Endothelial cell of umbilical vein (primary cell): Measurements from ENCODE around the gene TBCD.

Experiments
- CTCF ChIP-seq, 2 donors: IDR thresholded peaks; 1 replicate in 1 of 2; 2 replicates in 1 of 2; pipeline ENCODE4 v1.5.1; 2011; ENCODE audit warnings: low read length in 2 of 2, mild to moderate bottlenecking in 2 of 2, moderate library complexity in 2 of 2, control low read depth in 1 of 2, inconsistent platforms in 1 of 2, low read depth in 1 of 2; ENCODE audit not compliant: insufficient read depth in 1 of 2; ENCODE audit errors: extremely low read depth in 1 of 2
- EZH2 ChIP-seq: IDR thresholded peaks from 2 replicates; pipeline ENCODE4 v1.6.1; 2012; ENCODE audit warnings: borderline replicate concordance, low read depth, mild to moderate bottlenecking, moderate library complexity, low read length, inconsistent platforms; ENCODE audit not compliant: severe bottlenecking
- MAX ChIP-seq: IDR thresholded peaks from 2 replicates; pipeline ENCODE4 v1.6.1; 2011; ENCODE audit not compliant: insufficient read depth, insufficient read length
- MYC ChIP-seq: IDR thresholded peaks from one replicate; pipeline ENCODE4 v1.6.1; 2011; ENCODE audit warnings: mild to moderate bottlenecking, low read depth, low read length
- POLR2A ChIP-seq: IDR thresholded peaks from 2 replicates; pipeline ENCODE4 v1.6.1; 2012; ENCODE audit warnings: low read depth, mild to moderate bottlenecking, control low read depth, low read length
- POLR2AphosphoS5 ChIP-seq: IDR thresholded peaks from 2 replicates; pipeline ENCODE4 v1.6.1; 2012; ENCODE audit warnings: low read depth, mild to moderate bottlenecking, control low read depth, low read length, moderate library complexity; ENCODE audit not compliant: insufficient read depth

- TF ChIP-seq CTCF (IDR thresholded peaks at IDR 0.05; ENCODE audit: extremely low read depth in 1 of 2, insufficient read depth in 1 of 2, low read depth in 1 of 2, low read length in 2 of 2) (no peak), MYC (no peak), MAX (no peak), EZH2 (no peak), POLR2AphosphoS5 (no peak), POLR2A (no peak)
These were observed 172.3 kb downstream of the TBCD start for GRCh38 chr17:82924214-82924613.
